ENCODE results near the gene SPACDR.

SPACDR gene

GRCh38 chr7:100476101-100476780 lies 12.2 kb upstream of the SPACDR start:
- peaks cover 46% of the 10 kb centered on the region for H3K4me1 Mint-ChIP-seq
- peak overlapping the region; percentile 88 for H3K4me3 Mint-ChIP-seq
- H3K36me3 Mint-ChIP-seq = peaks cover 2% of the 10 kb centered on the region
- peak overlapping the region; percentile 91 for H3K27ac Mint-ChIP-seq
- no peaks in the 10 kb centered on the region for H3K9me3 Mint-ChIP-seq
- no peaks in the 10 kb centered on the region for H3K27me3 Mint-ChIP-seq

- H3K27me3 Mint-ChIP-seq = no peaks in the 10 kb centered on the region
- H3K4me1 Mint-ChIP-seq = peaks cover 50% of the 10 kb centered on the region
- H3K4me3 Mint-ChIP-seq = peak overlapping the region; percentile 88
- H3K36me3 Mint-ChIP-seq = peaks cover 2% of the 10 kb centered on the region
- no peaks in the 10 kb centered on the region for H3K9me3 Mint-ChIP-seq
- peak overlapping the region; percentile 91 for H3K27ac Mint-ChIP-seq
Measured at GRCh38 chr7:100475549-100475948, 11.5 kb upstream of the SPACDR start.

GRCh38 chr7:100472854-100473499 lies 8.9 kb upstream of the SPACDR start:
- peaks cover 2% of the 10 kb centered on the region for H3K36me3 Mint-ChIP-seq
- H3K4me3 Mint-ChIP-seq = no peak overlapping the region
- H3K27ac Mint-ChIP-seq = peak overlapping the region; percentile 80
- peaks cover 57% of the 10 kb centered on the region for H3K4me1 Mint-ChIP-seq
- no peaks in the 10 kb centered on the region for H3K27me3 Mint-ChIP-seq
- no peaks in the 10 kb centered on the region for H3K9me3 Mint-ChIP-seq

GRCh38 chr7:100472121-100472851 lies 8.2 kb upstream of the SPACDR start:
- peaks cover 57% of the 10 kb centered on the region for H3K4me1 Mint-ChIP-seq
- peak overlapping the region; percentile 76 for H3K27ac Mint-ChIP-seq
- no peaks in the 10 kb centered on the region for H3K9me3 Mint-ChIP-seq
- no peak overlapping the region for H3K4me3 Mint-ChIP-seq
- H3K27me3 Mint-ChIP-seq = no peaks in the 10 kb centered on the region
- H3K36me3 Mint-ChIP-seq = peaks cover 2% of the 10 kb centered on the region

- Mint-ChIP-seq H3K27me3 (no peaks in the 10 kb centered on the region), H3K36me3 (no peaks in the 10 kb centered on the region), H3K27ac (no peak overlapping the region), H3K4me1 (peaks cover 45% of the 10 kb centered on the region), H3K4me3 (no peak overlapping the region), H3K9me3 (no peaks in the 10 kb centered on the region)
Measured at GRCh38 chr7:100471021-100471420, 7.0 kb upstream of the SPACDR start.

- H3K4me3 Mint-ChIP-seq = no peak overlapping the region
- H3K9me3 Mint-ChIP-seq = no peaks in the 10 kb centered on the region
- no peaks in the 10 kb centered on the region for H3K36me3 Mint-ChIP-seq
- no peaks in the 10 kb centered on the region for H3K27me3 Mint-ChIP-seq
- no peak overlapping the region for H3K27ac Mint-ChIP-seq
- peaks cover 35% of the 10 kb centered on the region for H3K4me1 Mint-ChIP-seq
Measured at GRCh38 chr7:100469227-100470044, 5.4 kb upstream of the SPACDR start.

GRCh38 chr7:100467638-100468373 lies 3.7 kb upstream of the SPACDR start:
- H3K36me3 Mint-ChIP-seq = no peaks in the 10 kb centered on the region
- no peaks in the 10 kb centered on the region for H3K27me3 Mint-ChIP-seq
- H3K9me3 Mint-ChIP-seq = no peaks in the 10 kb centered on the region
- H3K4me3 Mint-ChIP-seq = no peak overlapping the region
- H3K4me1 Mint-ChIP-seq = peaks cover 19% of the 10 kb centered on the region
- no peak overlapping the region for H3K27ac Mint-ChIP-seq

GRCh38 chr7:100466653-100467605 lies 2.9 kb upstream of the SPACDR start:
- H3K36me3 Mint-ChIP-seq = no peaks in the 10 kb centered on the region
- peaks cover 18% of the 10 kb centered on the region for H3K4me1 Mint-ChIP-seq
- no peaks in the 10 kb centered on the region for H3K27me3 Mint-ChIP-seq
- no peaks in the 10 kb centered on the region for H3K9me3 Mint-ChIP-seq
- H3K4me3 Mint-ChIP-seq = no peak overlapping the region
- H3K27ac Mint-ChIP-seq = no peak overlapping the region

GRCh38 chr7:100465702-100466311 lies 1.7 kb upstream of the SPACDR start:
- no peaks in the 10 kb centered on the region for H3K36me3 Mint-ChIP-seq
- H3K27ac Mint-ChIP-seq = no peak overlapping the region
- H3K9me3 Mint-ChIP-seq = no peaks in the 10 kb centered on the region
- peaks cover 18% of the 10 kb centered on the region for H3K4me1 Mint-ChIP-seq
- no peaks in the 10 kb centered on the region for H3K27me3 Mint-ChIP-seq
- H3K4me3 Mint-ChIP-seq = no peak overlapping the region

GRCh38 chr7:100465299-100465698 lies 1.2 kb upstream of the SPACDR start:
- Mint-ChIP-seq H3K27ac (no peak overlapping the region), H3K9me3 (no peaks in the 10 kb centered on the region), H3K4me1 (peaks cover 12% of the 10 kb centered on the region), H3K4me3 (no peak overlapping the region), H3K27me3 (no peaks in the 10 kb centered on the region), H3K36me3 (no peaks in the 10 kb centered on the region)

- Mint-ChIP-seq H3K27ac (no peak overlapping the region), H3K9me3 (no peaks in the 10 kb centered on the region), H3K4me1 (peaks cover 7% of the 10 kb centered on the region), H3K36me3 (no peaks in the 10 kb centered on the region), H3K4me3 (no peak overlapping the region), H3K27me3 (no peaks in the 10 kb centered on the region)
Measured at GRCh38 chr7:100464791-100465190, 731 bp upstream of the SPACDR start.

- H3K27ac Mint-ChIP-seq = no peak overlapping the region
- H3K9me3 Mint-ChIP-seq = no peaks in the 10 kb centered on the region
- H3K4me3 Mint-ChIP-seq = no peak overlapping the region
- peaks cover 15% of the 10 kb centered on the region for H3K4me1 Mint-ChIP-seq
- no peaks in the 10 kb centered on the region for H3K27me3 Mint-ChIP-seq
- no peaks in the 10 kb centered on the region for H3K36me3 Mint-ChIP-seq
Measured at GRCh38 chr7:100457033-100457432, 7.0 kb downstream of the SPACDR start.

GRCh38 chr7:100456562-100456961 lies 7.5 kb downstream of the SPACDR start:
- H3K9me3 Mint-ChIP-seq = no peaks in the 10 kb centered on the region
- peaks cover 15% of the 10 kb centered on the region for H3K4me1 Mint-ChIP-seq
- no peaks in the 10 kb centered on the region for H3K27me3 Mint-ChIP-seq
- no peak overlapping the region for H3K4me3 Mint-ChIP-seq
- H3K36me3 Mint-ChIP-seq = no peaks in the 10 kb centered on the region
- no peak overlapping the region for H3K27ac Mint-ChIP-seq

GRCh38 chr7:100455206-100455605 lies 8.9 kb downstream of the SPACDR start:
- H3K27ac Mint-ChIP-seq = no peak overlapping the region
- no peaks in the 10 kb centered on the region for H3K36me3 Mint-ChIP-seq
- no peaks in the 10 kb centered on the region for H3K27me3 Mint-ChIP-seq
- H3K4me1 Mint-ChIP-seq = peaks cover 19% of the 10 kb centered on the region
- H3K4me3 Mint-ChIP-seq = peak overlapping the region; percentile 11
- H3K9me3 Mint-ChIP-seq = no peaks in the 10 kb centered on the region
